Left ventricle myocardium superior (tissue), 1 donor: ENCODE results near the gene PAXIP1. TPM values are rescaled to one million over a fixed set of nuclear protein-coding genes. Genes with fewer than 3 reads are reported as not detected.
A peak's percentile ranks its signal among the peaks of the same experiment; 100 is the strongest.
"Not testable (repeated sequence)": the region's sequence is repeated elsewhere in the genome, so short reads cannot be mapped to it uniquely, and the experiment has no call there.

Experiments
- ATAC-seq: fragments of 200-7000 bp; cut with Tn5 transposase; one replicate; pipeline ENCODE4 v1.9.1; 2020; ENCODE audit warnings: mild to moderate bottlenecking, moderate library complexity
- DNase-seq: peaks from one replicate; pipeline ENCODE4 v3.0.0-alpha.2; 2020
- intact Hi-C: fragments of 100-400 bp; cut with micrococcal nuclease; formaldehyde crosslinking; loops from one replicate; pipeline ENCODE4 v1.11.0; 2022
- total RNA-seq: library from RNA; stranded (reverse); fragmentation: NEBNext Ultra II Directional; extraction: Animal tissue kit (Norgen Biotek cat#: 25700); gene quantifications from one replicate; pipeline ENCODE4 v1.2.1, GENCODE V29; 2021
- donor health status: DM: no; HTN: yes; CAD: no; lungs with severe emphysema.

The PAXIP1 gene
- total RNA-seq, 1 donor from 2014 or later, result 7.1 TPM

GRCh38 chr7:154956427-154956826, 46.5 kb downstream of the PAXIP1 start:
- intact Hi-C loops, result no loop called here
- ATAC-seq (no peak), DNase-seq (no peak)

GRCh38 chr7:154953006-154953684, 49.8 kb downstream of the PAXIP1 start:
- intact Hi-C loops, result no loop called here
- DNase-seq (peak; percentile 66), ATAC-seq (no peak)

- no peak for DNase-seq
- no peak for ATAC-seq
- intact Hi-C loops, result no loop called here
Measured at GRCh38 chr7:154950960-154951359, 52.0 kb downstream of the PAXIP1 start.

GRCh38 chr7:154947604-154948003, 55.3 kb downstream of the PAXIP1 start:
- intact Hi-C loops, result no loop called here
- DNase-seq (no peak), ATAC-seq (no peak)

- no peak for ATAC-seq
- intact Hi-C loops, result no loop called here
- DNase-seq, result no peak
Measured at GRCh38 chr7:154946166-154946565, 56.8 kb downstream of the PAXIP1 start.

- ATAC-seq (no peak), DNase-seq (no peak)
- intact Hi-C loops, result no loop called here
Measured at GRCh38 chr7:154943906-154944305, 59.0 kb downstream of the PAXIP1 start.

GRCh38 chr7:154942691-154943090, 60.2 kb downstream of the PAXIP1 start:
- ATAC-seq (no peak), DNase-seq (no peak)
- intact Hi-C loops, result no loop called here

GRCh38 chr7:154937837-154938236, 65.1 kb downstream of the PAXIP1 start:
- ATAC-seq (no peak), DNase-seq (no peak)
- intact Hi-C loops, result no loop called here

- intact Hi-C loops, ATAC-seq, DNase-seq: not testable (repeated sequence)
Measured at GRCh38 chr7:154934353-154934952, 68.5 kb downstream of the PAXIP1 start.

GRCh38 chr7:154931906-154932305, 71.0 kb downstream of the PAXIP1 start:
- DNase-seq (no peak), ATAC-seq (no peak)
- intact Hi-C loops, result no loop called here

- intact Hi-C loops, result loop anchor here (10.0 kb wide), 1 partner anchor 416 kb away; no protein-coding TSS in a partner anchor
- DNase-seq, result no peak
- ATAC-seq, result no peak
Measured at GRCh38 chr7:154929006-154929726, 73.8 kb downstream of the PAXIP1 start.

GRCh38 chr7:154928136-154929005, 74.6 kb downstream of the PAXIP1 start:
- ATAC-seq (peak; percentile 90), DNase-seq (no peak)
- intact Hi-C loops, result loop anchor here (10.0 kb wide), 1 partner anchor 416 kb away; no protein-coding TSS in a partner anchor

- intact Hi-C loops, result loop anchor here (10.0 kb wide), 1 partner anchor 417 kb away; no protein-coding TSS in a partner anchor
- DNase-seq (peak; percentile 49), ATAC-seq (peak; percentile 92)
Measured at GRCh38 chr7:154927624-154928125, 75.2 kb downstream of the PAXIP1 start.

GRCh38 chr7:154922472-154922871, 80.5 kb downstream of the PAXIP1 start:
- intact Hi-C loops, result loop anchor here (10.0 kb wide), 1 partner anchor 422 kb away; no protein-coding TSS in a partner anchor
- DNase-seq, ATAC-seq: not testable (repeated sequence)

GRCh38 chr7:154919344-154920225, 83.3 kb downstream of the PAXIP1 start:
- intact Hi-C loops, result loop anchor here (10.0 kb wide), 1 partner anchor 425 kb away; no protein-coding TSS in a partner anchor
- ATAC-seq, result no peak

GRCh38 chr7:154918741-154919140, 84.2 kb downstream of the PAXIP1 start:
- no peak for ATAC-seq
- intact Hi-C loops, result no loop called here
- DNase-seq, result no peak

More at GRCh38 chr7:154919344-154920225, 83.3 kb downstream of the PAXIP1 start:
- no peak for DNase-seq

GRCh38 chr7:154918266-154918665, 84.7 kb downstream of the PAXIP1 start:
- no peak for ATAC-seq
- no peak for DNase-seq
- intact Hi-C loops, result no loop called here

- ATAC-seq (no peak), DNase-seq (no peak)
- intact Hi-C loops, result no loop called here
Measured at GRCh38 chr7:154917808-154918160, 85.1 kb downstream of the PAXIP1 start.
